ENCODE data around the gene ZMIZ1.
"Not testable (repeated sequence)": the region's sequence is repeated elsewhere in the genome, so short reads cannot be mapped to it uniquely, and the experiment has no call there.

The ZMIZ1 gene

GRCh38 chr10:79030705-79031104 is 38.1 kb upstream of the ZMIZ1 start:
- no peak for DNase-seq

- DNase-seq: no peak
Measured at GRCh38 chr10:79031723-79032122, 37.0 kb upstream of the ZMIZ1 start.

GRCh38 chr10:79034271-79034876 is 34.4 kb upstream of the ZMIZ1 start:
- no peak for DNase-seq

GRCh38 chr10:79036416-79036815 is 32.4 kb upstream of the ZMIZ1 start:
- not testable (repeated sequence) for DNase-seq

GRCh38 chr10:79038104-79038840 is 30.5 kb upstream of the ZMIZ1 start:
- no peak for DNase-seq

- DNase-seq: no peak
Measured at GRCh38 chr10:79038841-79039201, 29.9 kb upstream of the ZMIZ1 start.

GRCh38 chr10:79042639-79043411 is 25.9 kb upstream of the ZMIZ1 start:
- DNase-seq: no peak

- no peak for DNase-seq
Measured at GRCh38 chr10:79044036-79044632, 24.6 kb upstream of the ZMIZ1 start.

- DNase-seq: no peak
Measured at GRCh38 chr10:79044846-79045245, 23.9 kb upstream of the ZMIZ1 start.

GRCh38 chr10:79045566-79046175 is 23.1 kb upstream of the ZMIZ1 start:
- DNase-seq: no peak

- DNase-seq: no peak
Measured at GRCh38 chr10:79046326-79046725, 22.4 kb upstream of the ZMIZ1 start.

GRCh38 chr10:79046741-79047583 is 21.8 kb upstream of the ZMIZ1 start:
- DNase-seq: no peak

- no peak for DNase-seq
Measured at GRCh38 chr10:79047584-79047874, 21.2 kb upstream of the ZMIZ1 start.

GRCh38 chr10:79047875-79048638 is 20.7 kb upstream of the ZMIZ1 start:
- peak; percentile 92 for DNase-seq

GRCh38 chr10:79048639-79049550 is 19.9 kb upstream of the ZMIZ1 start:
- DNase-seq: no peak

- peak; percentile 48 for DNase-seq
Measured at GRCh38 chr10:79049931-79050895, 18.6 kb upstream of the ZMIZ1 start.

- DNase-seq: no peak
Measured at GRCh38 chr10:79050896-79051555, 17.7 kb upstream of the ZMIZ1 start.

- DNase-seq: no peak
Measured at GRCh38 chr10:79051766-79052165, 17.0 kb upstream of the ZMIZ1 start.
